Gastrocnemius medialis (tissue), 4 donors: ENCODE results near the gene LIPE.

Experiments
- POLR2A ChIP-seq, 2 donors: fragments of 450-650 bp; IDR thresholded peaks; one replicate each; pipeline ENCODE4 v1.6.1; 2017; ENCODE audit warnings: antibody characterized with exemption in 2 of 2, mild to moderate bottlenecking in 2 of 2, moderate library complexity in 2 of 2
- TF ChIP-seq, protein P1 (sequence below), 5 experiments: fragments of 450-650 bp in 3 of 5; fragments of 200-600 bp in 2 of 5; sonication (generic) in 2 of 5; IDR thresholded peaks in 4 of 5; conservative IDR thresholded peaks in 1 of 5; 1 replicate in 4 of 5; 2 replicates in 1 of 5; pipeline ENCODE4 v1.5.1; 2016 to 2019; ENCODE audit warnings: antibody characterized with exemption in 5 of 5, mild to moderate bottlenecking in 3 of 5, moderate library complexity in 3 of 5

DNA sequence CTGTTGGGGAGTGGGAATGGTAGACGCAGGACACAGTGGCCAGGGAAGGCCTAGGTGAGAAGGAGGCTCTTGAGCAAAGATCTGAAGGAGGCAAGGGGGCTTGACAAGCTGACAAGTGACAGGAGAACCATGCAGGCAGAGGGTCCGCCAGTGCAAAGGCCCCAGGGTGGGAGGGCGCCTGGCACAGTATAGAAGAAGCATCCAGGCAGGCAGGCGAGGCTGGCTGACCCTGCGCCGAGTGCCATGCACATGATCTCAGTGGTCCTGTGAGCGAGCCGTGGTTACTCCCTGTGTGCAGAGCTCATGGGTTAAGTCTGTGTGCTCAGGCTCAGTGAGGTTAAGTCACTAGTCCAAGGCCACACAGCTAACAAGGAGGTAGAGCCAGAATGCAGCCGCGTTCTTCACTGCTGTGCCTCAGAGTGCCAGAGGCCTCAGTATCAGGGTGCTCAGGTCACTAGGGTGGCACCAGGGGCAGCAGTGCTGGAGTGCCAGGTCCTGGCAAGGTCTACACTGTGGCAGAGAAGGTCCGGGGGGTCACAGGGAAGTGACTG lies 52.3 kb downstream of the LIPE start:
- TF ChIP-seq, protein P1, sequence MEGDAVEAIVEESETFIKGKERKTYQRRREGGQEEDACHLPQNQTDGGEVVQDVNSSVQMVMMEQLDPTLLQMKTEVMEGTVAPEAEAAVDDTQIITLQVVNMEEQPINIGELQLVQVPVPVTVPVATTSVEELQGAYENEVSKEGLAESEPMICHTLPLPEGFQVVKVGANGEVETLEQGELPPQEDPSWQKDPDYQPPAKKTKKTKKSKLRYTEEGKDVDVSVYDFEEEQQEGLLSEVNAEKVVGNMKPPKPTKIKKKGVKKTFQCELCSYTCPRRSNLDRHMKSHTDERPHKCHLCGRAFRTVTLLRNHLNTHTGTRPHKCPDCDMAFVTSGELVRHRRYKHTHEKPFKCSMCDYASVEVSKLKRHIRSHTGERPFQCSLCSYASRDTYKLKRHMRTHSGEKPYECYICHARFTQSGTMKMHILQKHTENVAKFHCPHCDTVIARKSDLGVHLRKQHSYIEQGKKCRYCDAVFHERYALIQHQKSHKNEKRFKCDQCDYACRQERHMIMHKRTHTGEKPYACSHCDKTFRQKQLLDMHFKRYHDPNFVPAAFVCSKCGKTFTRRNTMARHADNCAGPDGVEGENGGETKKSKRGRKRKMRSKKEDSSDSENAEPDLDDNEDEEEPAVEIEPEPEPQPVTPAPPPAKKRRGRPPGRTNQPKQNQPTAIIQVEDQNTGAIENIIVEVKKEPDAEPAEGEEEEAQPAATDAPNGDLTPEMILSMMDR (IDR thresholded peaks at IDR 0.05 in 4 of 5, conservative IDR thresholded peaks at IDR 0.05 in 1 of 5), result no peak
- no peak for TF ChIP-seq POLR2A (IDR thresholded peaks at IDR 0.05)
